Esophagus squamous epithelium (tissue), 4 donors: ENCODE results near the gene MEGF6.

Experiments used
- CTCF ChIP-seq, 6 experiments: fragments of 450-650 bp in 4 of 6; fragments of 200-600 bp in 2 of 6; sonication (generic) in 2 of 6; IDR thresholded peaks; one replicate each; pipeline ENCODE4 v1.5.1; 2016 to 2019; ENCODE audit warnings: antibody characterized with exemption in 6 of 6, mild to moderate bottlenecking in 4 of 6, moderate library complexity in 4 of 6
- POLR2A ChIP-seq, 4 donors: fragments of 450-650 bp; IDR thresholded peaks; one replicate each; pipeline ENCODE4 v1.6.1; 2017; ENCODE audit warnings: antibody characterized with exemption in 4 of 4, mild to moderate bottlenecking in 4 of 4, moderate library complexity in 3 of 4

GRCh38 chr1:3519301-3519885, 91.9 kb downstream of the MEGF6 start:
- no peak for TF ChIP-seq POLR2A (IDR thresholded peaks at IDR 0.05)
- no peak for TF ChIP-seq CTCF (IDR thresholded peaks at IDR 0.05)
